A204.1 (cell line): ENCODE results near the gene C16orf74.

ENCODE experiments used
- FAIRE-seq: peaks from 2 replicates; lab custom pipeline; 2012; peaks lifted over from hg19 to GRCh38; lab: Jason Lieb, UNC

Gene C16orf74

DNA sequence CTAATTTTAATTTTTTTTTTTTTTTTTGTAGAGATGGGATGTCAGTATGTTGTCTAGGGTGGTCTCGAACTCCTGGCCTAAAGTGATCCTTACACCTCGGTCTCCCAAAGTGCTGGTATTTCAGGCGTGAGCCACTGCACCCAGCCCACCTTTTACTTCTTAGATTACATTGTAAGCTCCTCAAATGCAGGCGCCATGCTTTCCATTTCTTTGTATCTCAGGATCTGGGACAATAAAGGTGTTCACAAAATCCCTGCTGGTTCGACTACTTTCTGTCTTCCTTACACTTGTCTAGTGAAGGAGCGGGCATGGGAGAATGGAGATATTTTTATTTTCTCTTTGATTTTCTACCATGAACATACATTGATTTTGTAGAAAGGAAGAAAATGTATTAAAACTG, 23.2 kb upstream of the C16orf74 start:
- FAIRE-seq: no peak

- no peak for FAIRE-seq
Measured at GRCh38 chr16:85773044-85773443, 22.1 kb upstream of the C16orf74 start.

GRCh38 chr16:85770741-85771140, 19.8 kb upstream of the C16orf74 start:
- FAIRE-seq: no peak

GRCh38 chr16:85768199-85768598, 17.3 kb upstream of the C16orf74 start:
- FAIRE-seq: no peak

- FAIRE-seq: no peak
Measured at GRCh38 chr16:85767531-85767930, 16.6 kb upstream of the C16orf74 start.

GRCh38 chr16:85765767-85766166, 14.9 kb upstream of the C16orf74 start:
- FAIRE-seq: no peak

- no peak for FAIRE-seq
Measured at GRCh38 chr16:85765211-85765610, 14.3 kb upstream of the C16orf74 start.

- FAIRE-seq: peak; percentile 69
Measured at GRCh38 chr16:85763616-85764015, 12.7 kb upstream of the C16orf74 start.

- FAIRE-seq: no peak
Measured at GRCh38 chr16:85762970-85763369, 12.1 kb upstream of the C16orf74 start.

DNA sequence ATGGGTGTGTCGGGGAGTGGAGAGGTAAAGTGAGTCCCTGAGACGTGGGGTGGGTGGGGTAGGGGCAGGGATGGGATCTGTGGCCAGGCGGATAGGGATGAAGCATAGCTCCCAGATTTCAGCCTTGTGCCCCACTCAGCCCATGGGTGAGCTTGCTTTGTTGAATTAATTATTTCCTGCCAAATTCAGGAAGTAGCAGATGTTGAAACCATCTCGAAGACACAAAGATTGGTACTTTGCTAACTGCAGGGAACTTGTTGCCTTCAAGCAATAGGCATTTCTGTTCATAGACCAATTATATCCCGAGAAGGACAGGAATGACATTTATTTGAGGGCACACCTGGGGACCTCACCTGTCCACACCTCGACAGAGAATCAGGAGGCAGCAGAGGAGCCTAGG, 11.0 kb upstream of the C16orf74 start:
- FAIRE-seq: no peak

- FAIRE-seq: no peak
Measured at GRCh38 chr16:85759631-85760419, 8.9 kb upstream of the C16orf74 start.

DNA sequence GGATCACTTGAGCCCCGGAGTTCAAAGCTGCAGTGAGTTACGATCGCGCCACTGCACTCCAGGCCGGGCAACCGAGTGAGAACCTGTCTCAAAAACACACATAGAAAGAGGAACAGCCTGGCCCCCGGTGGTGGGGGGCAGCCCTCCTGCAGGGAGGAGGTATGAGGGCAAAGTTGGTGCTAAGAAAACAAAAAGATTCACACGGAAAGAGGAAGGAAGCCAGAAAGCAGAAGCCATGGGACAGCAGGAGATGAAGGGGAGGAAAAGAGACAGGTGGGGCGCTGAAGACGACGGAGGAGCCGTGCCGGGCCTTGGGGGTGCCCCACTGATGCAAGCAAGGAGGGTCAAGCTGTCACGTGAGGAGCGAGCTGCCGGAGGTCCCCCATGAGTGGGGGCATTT, 8.2 kb upstream of the C16orf74 start:
- no peak for FAIRE-seq

- FAIRE-seq: no peak
Measured at GRCh38 chr16:85757341-85757822, 6.5 kb upstream of the C16orf74 start.

GRCh38 chr16:85755929-85756768, 5.3 kb upstream of the C16orf74 start:
- FAIRE-seq: no peak

GRCh38 chr16:85754413-85754812, 3.5 kb upstream of the C16orf74 start:
- FAIRE-seq: no peak

GRCh38 chr16:85753976-85754375, 3.1 kb upstream of the C16orf74 start:
- FAIRE-seq: no peak

DNA sequence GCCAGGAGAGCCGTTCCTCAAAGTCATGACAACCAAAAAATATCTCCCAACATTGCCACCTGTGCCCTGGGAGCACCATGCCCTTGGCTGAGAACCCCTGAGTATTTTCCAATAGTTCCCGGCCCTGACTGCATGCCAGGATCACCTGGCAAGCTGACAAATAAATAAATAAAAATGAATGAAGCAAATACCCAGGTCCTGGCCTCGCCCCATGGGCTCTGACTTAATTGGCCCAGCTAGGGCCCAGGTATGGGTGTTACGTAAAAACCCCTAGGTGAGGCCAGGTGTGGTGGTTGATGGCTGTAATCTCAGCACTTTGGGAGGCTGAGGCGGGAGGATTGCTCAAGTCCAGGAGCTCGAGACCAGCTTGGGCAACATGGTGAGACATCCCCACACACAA, 2.7 kb upstream of the C16orf74 start:
- FAIRE-seq: no peak

DNA sequence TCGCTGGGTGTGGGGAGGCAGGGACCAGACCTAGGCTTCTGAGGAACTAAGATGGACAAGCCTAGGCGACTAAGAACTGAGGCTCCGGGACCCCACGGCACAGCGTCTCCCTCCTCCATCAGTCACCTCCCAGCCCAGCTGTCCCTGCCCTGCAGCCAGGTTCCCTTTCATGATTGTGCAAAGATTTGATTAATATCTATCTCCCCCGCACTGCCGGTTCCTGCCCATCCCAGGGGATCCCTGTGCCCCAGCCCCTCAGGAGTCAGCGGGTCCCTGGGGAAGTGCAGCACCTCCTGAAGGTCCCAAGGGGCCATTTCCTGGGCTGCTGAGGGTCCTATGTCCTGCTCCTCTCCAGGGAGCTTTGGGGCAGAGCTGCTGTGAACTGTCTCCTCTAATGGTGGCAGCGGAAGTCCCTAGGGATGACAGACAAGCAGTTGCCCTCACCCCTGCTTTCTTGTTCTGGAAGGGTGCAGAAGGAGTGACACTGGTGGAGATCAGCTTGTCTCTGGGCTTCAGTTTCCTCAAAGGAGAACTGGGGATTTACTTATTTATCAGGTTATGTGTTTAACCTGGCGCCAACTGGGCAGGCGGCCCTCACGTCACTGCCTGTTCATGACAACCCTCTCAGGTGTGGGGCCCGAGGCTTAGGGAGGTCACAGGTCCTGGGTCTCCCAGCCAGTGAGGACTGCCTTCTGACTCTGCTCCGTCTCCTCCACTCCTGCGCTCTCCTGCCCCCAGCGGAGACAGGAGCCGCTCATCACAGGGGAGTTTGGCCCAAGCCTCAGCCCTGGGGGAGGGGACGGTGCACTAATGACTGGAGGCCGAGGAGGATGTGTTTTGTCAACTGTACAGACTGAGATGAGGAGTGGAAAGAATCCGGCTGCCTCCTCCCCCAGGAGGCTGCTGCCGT, 1.9 kb upstream of the C16orf74 start:
- no peak for FAIRE-seq

- no peak for FAIRE-seq
Measured at GRCh38 chr16:85751698-85752501, 1.0 kb upstream of the C16orf74 start.

GRCh38 chr16:85750146-85750826, 610 bp downstream of the C16orf74 start:
- FAIRE-seq: no peak

GRCh38 chr16:85749771-85750145, 1.1 kb downstream of the C16orf74 start:
- no peak for FAIRE-seq
